Immature natural killer cell (primary cell): ENCODE results near the gene FRAT1. TPM values are rescaled to one million over a fixed set of nuclear protein-coding genes. Genes with fewer than 3 reads are reported as not detected.

Experiments used
- polyA plus RNA-seq, 3 donors: library from polyadenylated mRNA; unstranded; fragments of 300-500 nt; fragmentation: Illumina TruSeq; gene quantifications; one replicate each; pipeline ENCODE4 v1.2.3, GENCODE V29; 2021

FRAT1 gene
- polyA plus RNA-seq, 3 donors from 2014 or later = 8.0 to 15.2 (median 8.1) TPM

Other genes with a start within 250 kb of the FRAT1 start
- gene SLIT1, start 133.3 kb upstream of the FRAT1 start, polyA plus RNA-seq = under 1 TPM in 2 of 3 donors, not detected in 1; 0.07 to 0.36 TPM
- 1 to 10 TPM; 4.9 to 8.2 (median 6.7) TPM for gene ARHGAP19, start 26.6 kb upstream of the FRAT1 start, polyA plus RNA-seq
- gene FRAT2, start 15.5 kb downstream of the FRAT1 start, polyA plus RNA-seq = 10 to 100 TPM; 11.5 to 22.5 (median 15.9) TPM
- gene RRP12, start 82.1 kb downstream of the FRAT1 start, polyA plus RNA-seq = 1 to 10 TPM; 4.6 to 8.5 (median 7.0) TPM
- 100 to 1,000 TPM; 315 to 415 (median 316) TPM for gene PGAM1, start 106.9 kb downstream of the FRAT1 start, polyA plus RNA-seq
- 10 to 100 TPM; 60.3 to 96.0 (median 66.8) TPM for gene EXOSC1, start 126.7 kb downstream of the FRAT1 start, polyA plus RNA-seq
- 10 to 100 TPM; 19.9 to 38.5 (median 27.1) TPM for gene ZDHHC16, start 126.9 kb downstream of the FRAT1 start, polyA plus RNA-seq
- gene MMS19, start 179.2 kb downstream of the FRAT1 start, polyA plus RNA-seq = 10 to 100 TPM; 21.8 to 32.0 (median 29.6) TPM
- gene UBTD1, start 179.7 kb downstream of the FRAT1 start, polyA plus RNA-seq = 1 to 10 TPM; 1.7 to 3.2 (median 2.9) TPM